ENCODE results near the gene UCHL1.
"Not testable (repeated sequence)": the region's sequence is repeated elsewhere in the genome, so short reads cannot be mapped to it uniquely, and the experiment has no call there.

Gene UCHL1

DNA sequence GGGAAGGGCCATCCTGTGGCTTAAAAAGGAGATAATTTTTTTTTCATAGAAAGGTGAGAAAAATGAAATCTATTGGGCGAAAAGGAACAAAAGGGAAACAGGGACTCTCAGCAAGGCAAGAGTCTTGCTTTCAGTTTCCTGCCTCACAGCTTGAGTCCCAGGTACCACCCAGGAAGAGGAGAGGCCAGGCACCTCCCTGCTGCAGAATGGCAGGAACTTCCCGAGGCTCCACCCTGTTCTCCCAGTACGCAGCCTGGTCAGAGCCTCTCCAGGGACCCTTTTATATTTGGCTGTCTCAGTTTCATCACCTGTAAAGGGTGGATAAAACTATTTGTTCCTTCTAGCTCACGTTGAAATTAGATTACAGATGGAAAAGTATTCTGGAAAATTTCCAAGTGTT is 33.8 kb downstream of the UCHL1 start:
- DNase-seq (ENCODE audit: low read depth, low spot score) = no peak

DNA sequence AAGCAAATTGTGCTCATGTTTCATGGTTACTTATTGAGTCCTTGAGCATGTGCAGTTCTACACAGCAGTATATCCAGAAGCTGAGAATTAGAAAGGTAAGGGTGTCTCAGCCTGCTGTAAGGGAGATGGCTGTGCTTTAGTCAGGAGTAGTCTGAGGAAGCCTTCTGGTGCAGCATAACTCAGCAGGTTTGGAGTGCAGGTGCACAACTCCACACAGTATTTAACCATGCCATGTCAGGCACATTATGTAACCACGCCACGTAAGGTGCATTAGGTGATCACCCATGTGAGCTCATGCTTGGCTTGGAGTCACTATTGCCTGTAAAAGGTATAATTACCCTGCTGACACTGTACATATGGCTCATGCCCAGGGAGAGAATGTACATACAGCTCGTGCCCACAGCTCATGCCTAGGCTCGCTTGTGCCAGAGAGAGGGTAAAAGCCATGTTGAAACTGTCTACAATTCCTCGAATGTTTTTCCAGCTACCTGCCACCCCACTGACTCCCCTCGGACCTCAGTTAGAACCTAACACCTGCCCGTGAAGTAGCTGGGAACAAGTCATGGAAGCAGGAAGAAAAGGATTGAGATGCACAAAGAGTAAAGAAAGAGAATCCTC is 37.8 kb downstream of the UCHL1 start:
- no peak for DNase-seq (ENCODE audit: low read depth, low spot score)

DNA sequence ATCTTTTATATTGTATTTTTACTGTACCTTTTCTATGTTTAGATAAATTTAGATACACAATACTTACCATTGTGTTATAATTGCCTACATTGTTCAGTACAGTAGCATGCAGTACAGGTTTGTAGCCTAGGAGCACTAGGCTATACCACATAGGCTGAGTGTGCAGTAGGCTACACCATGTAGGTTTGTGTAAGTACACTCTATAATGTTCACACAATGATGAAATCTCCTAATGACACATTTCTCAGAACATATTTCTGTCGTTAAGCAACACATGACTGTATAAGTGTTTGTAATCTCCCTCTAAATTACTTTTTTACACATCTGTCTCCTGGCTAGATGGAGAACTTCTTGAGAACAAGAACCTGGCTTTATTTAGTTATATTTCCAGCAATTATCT is 40.3 kb downstream of the UCHL1 start:
- no peak for DNase-seq (ENCODE audit: low read depth, low spot score)

DNA sequence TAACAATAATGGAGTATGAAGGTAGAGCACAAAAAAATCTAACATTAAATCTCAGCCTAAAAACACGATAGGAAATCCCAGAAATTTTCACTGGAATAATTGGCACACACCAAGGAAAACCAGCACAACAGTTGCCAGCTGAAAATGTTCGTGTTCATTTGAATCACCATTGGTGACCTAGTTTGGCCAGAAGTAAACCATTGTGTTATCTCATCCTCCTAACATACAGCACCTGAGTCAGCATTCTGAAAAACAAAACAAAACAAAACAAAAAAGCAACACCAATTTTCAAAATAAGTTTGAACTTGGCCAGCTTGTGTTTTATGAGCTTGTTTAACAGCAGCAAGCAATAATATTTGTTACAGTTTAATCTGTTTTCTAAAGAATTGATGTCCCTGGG is 41.1 kb downstream of the UCHL1 start:
- no peak for DNase-seq (ENCODE audit: low read depth, low spot score)

DNA sequence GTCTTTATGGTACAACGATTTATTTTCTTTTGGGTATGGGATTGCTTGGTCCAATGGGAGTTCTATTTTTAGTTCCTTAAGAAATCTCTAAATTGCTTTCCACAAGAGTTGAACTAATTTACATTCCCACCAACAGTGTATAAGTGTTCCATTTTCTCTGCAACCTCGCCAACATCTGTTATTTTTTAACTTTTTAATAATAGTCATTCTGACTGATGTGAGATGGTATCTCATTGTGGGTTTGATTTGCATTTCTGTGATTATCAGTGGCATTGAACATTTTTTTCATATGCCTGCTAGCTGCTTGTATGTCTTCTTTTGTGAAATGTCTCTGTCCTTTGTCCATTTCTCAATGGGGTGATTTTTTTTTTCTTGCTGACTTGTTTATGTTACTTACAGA is 42.8 kb downstream of the UCHL1 start:
- DNase-seq (ENCODE audit: low read depth, low spot score) = no peak

DNA sequence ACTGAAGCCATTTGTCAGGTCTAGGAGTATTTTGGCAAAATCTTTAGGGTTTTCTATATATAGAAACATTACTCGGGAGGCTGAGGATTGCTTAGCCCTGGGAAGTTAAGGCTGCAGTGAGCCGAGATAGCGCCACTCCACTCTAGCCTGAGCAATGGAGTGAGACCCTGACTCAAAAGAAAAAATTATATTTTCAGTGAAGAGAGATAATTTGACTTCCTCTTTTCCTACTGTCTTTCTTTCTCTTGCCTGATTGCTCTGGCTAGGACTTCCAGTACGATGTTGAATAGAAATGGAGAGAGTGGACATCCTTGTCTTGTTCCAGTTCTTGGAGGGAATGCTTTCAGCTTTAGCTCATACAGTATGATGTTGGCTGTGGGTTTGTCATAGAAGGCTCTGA is 44.4 kb downstream of the UCHL1 start:
- DNase-seq (ENCODE audit: low read depth, low spot score) = no peak

DNA sequence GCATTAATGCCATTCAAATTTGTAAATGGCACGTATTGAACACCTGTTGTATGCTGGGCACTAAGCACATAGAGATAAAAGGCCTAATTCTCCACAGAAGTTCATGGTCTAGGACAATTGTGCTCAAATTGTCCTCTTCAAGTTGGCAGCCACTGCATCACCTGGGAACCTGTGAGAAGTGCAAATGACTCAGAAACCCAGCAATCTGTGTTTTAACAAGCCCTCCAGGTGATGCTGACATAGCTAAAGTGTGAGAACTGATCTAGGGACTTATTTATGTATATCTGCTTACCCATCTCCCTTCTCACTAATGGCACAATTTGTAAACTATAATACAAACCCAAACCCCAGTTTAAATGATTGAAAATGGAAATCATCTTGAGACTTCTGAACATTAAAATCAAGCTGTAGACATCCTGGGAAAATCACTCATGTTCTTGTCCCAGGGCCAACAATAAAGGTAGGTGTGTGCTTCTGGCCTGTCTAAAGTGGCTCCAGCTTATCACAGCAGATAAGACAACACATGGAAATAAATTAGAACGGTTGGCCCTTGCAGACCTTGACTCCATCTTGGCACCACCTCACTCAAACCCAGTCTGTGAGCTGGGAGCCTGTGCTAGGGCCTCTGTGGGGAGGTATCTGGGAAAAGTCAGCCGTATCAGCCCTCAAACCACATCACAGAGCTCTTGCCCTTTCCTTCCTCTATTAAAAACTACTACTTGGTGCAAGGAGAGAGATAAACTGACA is 46.8 kb downstream of the UCHL1 start:
- DNase-seq (ENCODE audit: low read depth, low spot score) = no peak

DNA sequence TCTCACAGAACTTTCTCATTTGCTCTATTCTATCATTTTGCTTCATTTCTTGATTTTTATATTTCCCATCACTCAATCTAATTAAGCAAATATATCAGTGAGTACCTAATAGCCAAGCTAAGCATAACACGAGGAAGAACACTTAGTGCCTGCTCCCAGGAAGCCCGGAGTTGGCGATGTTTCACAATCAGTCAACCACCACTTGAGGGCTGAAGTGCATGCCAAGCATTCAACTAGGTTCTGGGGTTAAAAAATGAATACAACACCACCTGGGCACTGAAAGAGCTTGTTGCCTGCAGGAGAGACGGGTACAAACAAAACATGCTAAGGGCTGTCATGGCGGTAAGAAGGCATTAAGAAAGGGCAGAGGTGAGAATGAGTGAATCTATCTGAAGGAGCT is 47.5 kb downstream of the UCHL1 start:
- no peak for DNase-seq (ENCODE audit: low read depth, low spot score)

DNA sequence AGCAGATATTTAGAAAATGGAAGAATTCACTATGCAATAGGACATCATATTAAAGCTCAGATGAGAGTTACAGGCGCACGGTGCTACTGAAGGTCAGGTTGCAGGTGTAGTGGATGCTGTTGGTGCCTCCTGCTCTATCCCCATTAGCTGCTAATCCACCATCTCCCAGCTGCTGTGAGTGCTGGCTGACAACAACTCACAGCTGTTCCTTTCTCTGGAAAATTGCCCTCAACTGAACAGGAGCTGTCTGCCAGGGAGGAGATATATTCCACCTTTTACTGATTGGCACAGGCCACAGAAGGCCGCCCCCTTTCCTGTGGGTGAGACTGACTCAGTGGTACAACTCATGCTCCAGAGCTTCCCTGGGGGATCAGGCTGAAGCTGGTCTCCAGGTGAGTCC is 48.7 kb downstream of the UCHL1 start:
- no peak for DNase-seq (ENCODE audit: low read depth, low spot score)

DNA sequence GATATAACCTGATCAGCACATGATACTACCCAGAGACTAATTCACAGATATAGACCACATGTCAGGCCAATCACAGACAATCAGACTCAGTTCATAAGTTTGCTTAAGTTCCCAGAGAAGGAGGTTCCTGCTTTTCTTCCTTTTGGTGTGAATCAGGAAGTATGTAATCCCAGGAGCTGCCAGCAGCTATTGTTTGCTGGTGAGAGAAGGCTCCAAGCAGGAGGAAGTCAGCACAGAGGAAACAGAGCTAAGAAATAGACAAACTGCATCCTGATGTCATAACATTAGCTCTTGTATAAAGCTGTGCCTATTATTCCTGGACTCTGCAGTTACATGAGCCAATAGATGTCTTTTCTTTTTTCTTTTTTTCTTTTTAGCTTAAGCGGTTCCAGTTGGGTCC is 50.9 kb downstream of the UCHL1 start:
- DNase-seq (ENCODE audit: low read depth, low spot score) = no peak

DNA sequence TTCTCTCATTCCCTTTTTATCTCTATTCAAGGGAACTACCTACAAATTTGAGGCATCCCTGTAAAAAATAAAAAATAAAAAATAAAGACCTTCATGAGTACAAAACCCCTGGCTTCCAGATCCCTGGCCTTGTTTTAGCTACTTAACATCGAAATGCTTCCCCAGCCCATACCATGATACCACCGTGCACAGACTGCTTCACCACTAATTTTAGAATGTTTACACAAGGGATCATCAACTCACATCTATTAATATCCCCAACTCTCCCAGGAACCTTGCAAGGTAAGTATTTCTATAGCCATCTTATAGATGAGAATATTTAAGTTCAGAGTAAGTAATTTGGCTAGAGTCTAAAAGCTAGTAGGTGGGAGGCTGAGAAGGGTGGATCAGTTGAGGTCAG is 51.7 kb downstream of the UCHL1 start:
- no peak for DNase-seq (ENCODE audit: low read depth, low spot score)

DNA sequence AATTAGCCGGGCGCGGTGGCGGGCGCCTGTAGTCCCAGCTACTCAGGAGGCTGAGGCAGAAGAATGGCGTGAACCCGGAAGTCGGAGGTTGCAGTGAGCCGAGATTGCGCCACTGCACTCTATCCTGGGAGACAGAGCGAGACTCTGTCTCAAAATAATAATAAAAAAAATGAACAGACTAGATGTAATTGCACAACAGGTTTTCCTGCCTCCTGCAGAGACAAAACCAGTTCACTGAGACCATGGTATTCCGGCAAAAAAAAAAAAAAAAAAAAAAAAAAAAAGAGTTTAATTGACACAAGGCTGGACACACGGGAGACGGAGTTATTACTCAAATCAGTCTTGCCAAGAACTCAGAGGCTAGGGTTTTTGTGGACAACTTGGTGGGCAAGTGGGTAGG is 58.7 kb downstream of the UCHL1 start:
- DNase-seq (ENCODE audit: low read depth, low spot score) = not testable (repeated sequence)

DNA sequence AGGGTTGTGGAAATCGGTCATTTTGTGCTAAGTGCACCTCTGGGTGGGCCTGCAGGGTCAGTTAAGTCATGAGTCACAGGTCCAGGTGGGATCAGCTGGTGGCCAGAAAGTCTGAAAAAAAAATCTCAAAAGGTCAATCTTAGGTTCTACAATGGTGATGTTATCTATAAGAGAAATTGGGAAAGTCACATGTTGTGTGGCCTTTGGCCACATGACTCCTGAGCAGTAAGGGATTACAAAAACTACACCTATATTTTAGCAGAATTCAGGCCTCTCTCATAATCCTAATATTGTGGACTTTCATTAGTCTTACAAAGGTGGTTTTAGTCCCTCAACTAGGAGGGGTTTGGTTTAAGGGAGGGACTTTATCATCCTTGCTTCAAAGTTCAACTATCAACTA is 59.1 kb downstream of the UCHL1 start:
- no peak for DNase-seq (ENCODE audit: low read depth, low spot score)
